HepG2 (cell line): ENCODE measurements around the gene AGFG1. TPM values are rescaled to one million over a fixed set of nuclear protein-coding genes. Genes with fewer than 3 reads are reported as not detected.
A peak's percentile ranks its signal among the peaks of the same experiment; 100 is the strongest.

Experiments
- AKNA ChIP-seq: sonication (generic); formaldehyde crosslinking; IDR thresholded peaks from 2 replicates; pipeline ENCODE4 v1.4.0; 2020; ENCODE audit warnings: missing genetic modification reagents, borderline replicate concordance
- EEA1 ChIP-seq: sonication (generic); formaldehyde crosslinking; IDR thresholded peaks from 2 replicates; pipeline ENCODE4 v1.5.1; 2020; ENCODE audit warnings: mild to moderate bottlenecking, missing genetic modification reagents, borderline replicate concordance
- GATAD2A ChIP-seq: IDR thresholded peaks from 2 replicates; pipeline ENCODE4 v1.6.1; 2016
- IKZF5 ChIP-seq: IDR thresholded peaks from 2 replicates; pipeline ENCODE4 v1.6.1; 2018; ENCODE audit warnings: missing genetic modification reagents, mild to moderate bottlenecking, missing compliant biosample characterization
- KLF12 ChIP-seq: sonication (generic); formaldehyde crosslinking; IDR thresholded peaks from 2 replicates; pipeline ENCODE4 v1.4.0; 2020; ENCODE audit warnings: missing genetic modification reagents, borderline replicate concordance
- MED1 ChIP-seq: sonication (generic); formaldehyde crosslinking; IDR thresholded peaks from 2 replicates; pipeline ENCODE4 v1.4.0; 2020; ENCODE audit warnings: missing genetic modification reagents
- MEIS2 ChIP-seq: sonication (generic); formaldehyde crosslinking; IDR thresholded peaks from 2 replicates; pipeline ENCODE4 v1.9.0; 2021; ENCODE audit warnings: mild to moderate bottlenecking, missing genetic modification reagents
- MLX ChIP-seq: IDR thresholded peaks from 2 replicates; pipeline ENCODE4 v1.6.1; 2016
- MTA3 ChIP-seq: sonication (generic); formaldehyde crosslinking; IDR thresholded peaks from 2 replicates; pipeline ENCODE4 v1.4.0; 2020; ENCODE audit warnings: missing genetic modification reagents
- SNAPC2 ChIP-seq: sonication (generic); formaldehyde crosslinking; IDR thresholded peaks from 2 replicates; pipeline ENCODE4 v1.8.1; 2022; ENCODE audit warnings: mild to moderate bottlenecking, missing genetic modification reagents
- SRSF9 ChIP-seq: fragments of 200-400 bp; formaldehyde crosslinking; IDR thresholded peaks from 2 replicates; pipeline ENCODE4 v1.6.1; 2018; ENCODE audit warnings: borderline replicate concordance, mild to moderate bottlenecking, low read depth, low read length; ENCODE audit not compliant: insufficient read depth, poor library complexity, severe bottlenecking
- ZC3H4 ChIP-seq: sonication (generic); formaldehyde crosslinking; IDR thresholded peaks from 2 replicates; pipeline ENCODE4 v1.4.0; 2020; ENCODE audit warnings: missing genetic modification reagents, borderline replicate concordance
- ZIK1 ChIP-seq: sonication (generic); formaldehyde crosslinking; IDR thresholded peaks from 2 replicates; pipeline ENCODE4 v1.5.0; 2020; ENCODE audit warnings: mild to moderate bottlenecking, low read depth, missing genetic modification reagents, borderline replicate concordance
- ZNF383 ChIP-seq: sonication (generic); formaldehyde crosslinking; IDR thresholded peaks from 2 replicates; pipeline ENCODE4 v1.4.0; 2020; ENCODE audit warnings: missing genetic modification reagents, mild to moderate bottlenecking, borderline replicate concordance
- ZNF468 ChIP-seq: sonication (generic); formaldehyde crosslinking; IDR thresholded peaks from 2 replicates; pipeline ENCODE4 v1.8.0; 2022; ENCODE audit warnings: mild to moderate bottlenecking, moderate library complexity, missing genetic modification reagents
- ZNF543 ChIP-seq: sonication (generic); formaldehyde crosslinking; IDR thresholded peaks from 2 replicates; pipeline ENCODE4 v1.4.0; 2020; ENCODE audit warnings: mild to moderate bottlenecking, missing genetic modification reagents
- ZNF564 ChIP-seq: sonication (generic); formaldehyde crosslinking; IDR thresholded peaks from 2 replicates; pipeline ENCODE4 v1.8.1; 2023; ENCODE audit warnings: mild to moderate bottlenecking, missing genetic modification reagents
- ZSCAN21 ChIP-seq: sonication (generic); formaldehyde crosslinking; IDR thresholded peaks from 2 replicates; pipeline ENCODE4 v1.8.0; 2022; ENCODE audit warnings: mild to moderate bottlenecking, missing genetic modification reagents, moderate library complexity, borderline replicate concordance
- polyA plus RNA-seq, 8 experiments: library from polyadenylated mRNA; depleted of rRNA in 3 of 8; stranded (reverse) in 7 of 8; unstranded in 1 of 8; fragments of >200 nt; fragmentation: Illumina TruSeq in 4 of 8; extraction: Trizol in 4 of 8; gene quantifications; 2 replicates each; pipeline versions ENCODE4 v1.2.1 to v1.2.3, GENCODE V29; 2011 to 2016; ENCODE audit warnings: low read depth in 4 of 8, missing spikeins in 1 of 8, mixed read lengths in 1 of 8; ENCODE audit not compliant: insufficient read depth in 1 of 8
- total RNA-seq, 5 experiments: library from RNA; depleted of rRNA; stranded (reverse); fragments of >200 nt; fragmentation: Illumina TruSeq; extraction: Trizol; gene quantifications; 2 replicates each; pipeline ENCODE4 v1.2.3, GENCODE V29; 2016; ENCODE audit warnings: low read depth in 1 of 5
- TF ChIP-seq, protein P1 (sequence below): sonication (generic); formaldehyde crosslinking; IDR thresholded peaks from 2 replicates; pipeline ENCODE4 v1.4.0; 2020; ENCODE audit warnings: mild to moderate bottlenecking, missing genetic modification reagents, borderline replicate concordance

Gene AGFG1
- total and polyA plus RNA-seq, 2 of the 13 experiments (the other 11 are each of a cell fraction or from before 2014, with no cell fraction given): 145 to 168 TPM

DNA sequence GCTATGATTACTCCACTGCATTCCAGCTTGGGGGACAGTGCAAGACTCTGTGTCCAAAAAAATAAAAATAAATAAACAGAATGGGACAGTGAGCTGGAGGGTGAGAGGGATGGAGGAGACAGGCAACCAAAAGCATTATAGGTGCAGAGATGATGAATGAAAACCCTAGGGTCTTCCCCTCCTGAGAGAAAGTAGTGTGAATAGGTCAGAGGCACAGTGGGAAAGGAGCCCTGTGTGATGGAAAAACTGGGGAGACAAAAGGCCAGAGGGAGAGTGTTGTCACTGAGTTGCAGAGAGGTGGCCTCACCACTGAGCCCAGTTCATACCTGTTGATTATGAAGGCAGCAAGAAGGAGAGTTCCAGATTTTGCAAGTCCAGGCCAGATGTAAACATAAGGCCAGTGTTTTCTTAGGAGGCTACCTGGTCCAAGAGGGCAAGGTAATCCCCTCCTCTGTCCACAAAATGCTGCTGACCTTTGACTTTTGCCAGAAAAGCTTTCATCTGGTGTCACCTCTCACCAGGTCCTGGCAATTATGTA, 17.6 kb upstream of the AGFG1 start (continued):
- TF ChIP-seq MLX (CRISPR knock-in tag) (no peak), ZIK1 (CRISPR knock-in tag) (no peak), MEIS2 (CRISPR knock-in tag) (peak; percentile 57; the same call in 1 of the 2 replicates), ZNF383 (CRISPR knock-in tag) (no peak), IKZF5 (CRISPR knock-in tag) (peak; percentile 67; the same call in 1 of the 2 replicates), GATAD2A (CRISPR knock-in tag) (peak; percentile 91), MED1 (CRISPR knock-in tag) (peak; percentile 65), AKNA (CRISPR knock-in tag) (no peak), ZNF468 (CRISPR knock-in tag) (no peak), ZNF564 (CRISPR knock-in tag) (no peak; the same call in 1 of the 2 replicates), SRSF9 (no peak), EEA1 (CRISPR knock-in tag) (no peak), ZNF543 (CRISPR knock-in tag) (no peak), SNAPC2 (CRISPR knock-in tag) (no peak; the same call in 1 of the 2 replicates), KLF12 (no peak), MTA3 (CRISPR knock-in tag) (no peak), ZSCAN21 (CRISPR knock-in tag) (peak; percentile 61; the same call in 1 of the 2 replicates), ZC3H4 (CRISPR knock-in tag) (no peak)
- TF ChIP-seq, protein P1, sequence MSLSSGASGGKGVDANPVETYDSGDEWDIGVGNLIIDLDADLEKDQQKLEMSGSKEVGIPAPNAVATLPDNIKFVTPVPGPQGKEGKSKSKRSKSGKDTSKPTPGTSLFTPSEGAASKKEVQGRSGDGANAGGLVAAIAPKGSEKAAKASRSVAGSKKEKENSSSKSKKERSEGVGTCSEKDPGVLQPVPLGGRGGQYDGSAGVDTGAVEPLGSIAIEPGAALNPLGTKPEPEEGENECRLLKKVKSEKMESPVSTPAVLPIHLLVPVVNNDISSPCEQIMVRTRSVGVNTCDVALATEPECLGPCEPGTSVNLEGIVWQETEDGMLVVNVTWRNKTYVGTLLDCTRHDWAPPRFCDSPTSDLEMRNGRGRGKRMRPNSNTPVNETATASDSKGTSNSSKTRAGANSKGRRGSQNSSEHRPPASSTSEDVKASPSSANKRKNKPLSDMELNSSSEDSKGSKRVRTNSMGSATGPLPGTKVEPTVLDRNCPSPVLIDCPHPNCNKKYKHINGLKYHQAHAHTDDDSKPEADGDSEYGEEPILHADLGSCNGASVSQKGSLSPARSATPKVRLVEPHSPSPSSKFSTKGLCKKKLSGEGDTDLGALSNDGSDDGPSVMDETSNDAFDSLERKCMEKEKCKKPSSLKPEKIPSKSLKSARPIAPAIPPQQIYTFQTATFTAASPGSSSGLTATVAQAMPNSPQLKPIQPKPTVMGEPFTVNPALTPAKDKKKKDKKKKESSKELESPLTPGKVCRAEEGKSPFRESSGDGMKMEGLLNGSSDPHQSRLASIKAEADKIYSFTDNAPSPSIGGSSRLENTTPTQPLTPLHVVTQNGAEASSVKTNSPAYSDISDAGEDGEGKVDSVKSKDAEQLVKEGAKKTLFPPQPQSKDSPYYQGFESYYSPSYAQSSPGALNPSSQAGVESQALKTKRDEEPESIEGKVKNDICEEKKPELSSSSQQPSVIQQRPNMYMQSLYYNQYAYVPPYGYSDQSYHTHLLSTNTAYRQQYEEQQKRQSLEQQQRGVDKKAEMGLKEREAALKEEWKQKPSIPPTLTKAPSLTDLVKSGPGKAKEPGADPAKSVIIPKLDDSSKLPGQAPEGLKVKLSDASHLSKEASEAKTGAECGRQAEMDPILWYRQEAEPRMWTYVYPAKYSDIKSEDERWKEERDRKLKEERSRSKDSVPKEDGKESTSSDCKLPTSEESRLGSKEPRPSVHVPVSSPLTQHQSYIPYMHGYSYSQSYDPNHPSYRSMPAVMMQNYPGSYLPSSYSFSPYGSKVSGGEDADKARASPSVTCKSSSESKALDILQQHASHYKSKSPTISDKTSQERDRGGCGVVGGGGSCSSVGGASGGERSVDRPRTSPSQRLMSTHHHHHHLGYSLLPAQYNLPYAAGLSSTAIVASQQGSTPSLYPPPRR (CRISPR knock-in tag): peak; percentile 96
